Esophagus squamous epithelium (tissue), 4 donors: Measurements from ENCODE around the gene POLE3.

Experiments
- CTCF ChIP-seq, 6 experiments: fragments of 450-650 bp in 4 of 6; fragments of 200-600 bp in 2 of 6; sonication (generic) in 2 of 6; IDR thresholded peaks; one replicate each; pipeline ENCODE4 v1.5.1; 2016 to 2019; ENCODE audit warnings: antibody characterized with exemption in 6 of 6, mild to moderate bottlenecking in 4 of 6, moderate library complexity in 4 of 6
- POLR2A ChIP-seq, 4 donors: fragments of 450-650 bp; IDR thresholded peaks; one replicate each; pipeline ENCODE4 v1.6.1; 2017; ENCODE audit warnings: antibody characterized with exemption in 4 of 4, mild to moderate bottlenecking in 4 of 4, moderate library complexity in 3 of 4

DNA sequence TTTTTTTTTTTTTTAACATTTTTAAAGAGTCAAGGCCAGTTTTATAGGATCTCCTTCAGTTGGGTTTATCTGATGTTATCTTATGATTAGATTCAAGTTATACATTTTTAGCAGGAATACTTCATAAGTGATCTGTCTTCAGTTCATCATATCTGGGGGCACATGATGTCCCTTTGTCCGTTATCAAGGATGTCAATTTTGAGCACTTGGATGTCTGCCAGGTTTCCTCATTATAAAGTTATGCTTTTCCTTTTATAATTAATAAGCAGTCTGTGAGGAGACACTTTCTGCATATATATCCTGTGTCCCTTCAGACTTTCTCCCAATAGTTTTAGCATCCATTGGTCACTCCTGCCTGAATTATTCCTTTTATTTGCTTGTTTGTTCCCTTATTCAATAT lies 45.5 kb downstream of the POLE3 start:
- TF ChIP-seq CTCF (IDR thresholded peaks at IDR 0.05) (no peak), POLR2A (IDR thresholded peaks at IDR 0.05) (no peak)
